Upper lobe of left lung (tissue), 6 donors: ENCODE measurements around the gene ACTR3C. TPM values are rescaled to one million over a fixed set of nuclear protein-coding genes. Genes with fewer than 3 reads are reported as not detected.
"Not testable (repeated sequence)": the region's sequence is repeated elsewhere in the genome, so short reads cannot be mapped to it uniquely, and the experiment has no call there.

Experiments
- ATAC-seq, 2 donors: fragments of 200-7000 bp; cut with Tn5 transposase; one replicate each; pipeline ENCODE4 v1.9.1; 2022; ENCODE audit warnings: mild to moderate bottlenecking in 2 of 2, moderate library complexity in 2 of 2; ENCODE audit not compliant: low FRiP score in 2 of 2
- DNase-seq, 2 donors: peaks; one replicate each; pipeline ENCODE4 v3.0.0-alpha.2; 2019 to 2020
- H3K27ac ChIP-seq, 4 donors: fragments of 200-600 bp; sonication (generic); one replicate each; pipeline ENCODE4 v1.5.1; 2016 to 2019
- H3K27me3 ChIP-seq, 4 donors: fragments of 200-600 bp; sonication (generic); one replicate each; pipeline ENCODE4 v1.5.1; 2017 to 2019
- H3K36me3 ChIP-seq, 4 donors: fragments of 200-600 bp; sonication (generic); one replicate each; pipeline ENCODE4 v1.5.1; 2016 to 2019
- H3K4me1 ChIP-seq, 4 donors: fragments of 200-600 bp; sonication (generic); one replicate each; pipeline ENCODE4 v1.5.1; 2018 to 2019
- H3K4me3 ChIP-seq, 4 donors: fragments of 200-600 bp; sonication (generic); one replicate each; pipeline ENCODE4 v1.5.1; 2017 to 2019; ENCODE audit warnings: mild to moderate bottlenecking in 2 of 4, moderate library complexity in 1 of 4
- H3K9me3 ChIP-seq, 4 donors: fragments of 200-600 bp; sonication (generic); one replicate each; pipeline ENCODE4 v1.5.1; 2018 to 2019
- CTCF ChIP-seq, 6 experiments: fragments of 450-650 bp in 4 of 6; fragments of 200-600 bp in 2 of 6; sonication (generic) in 2 of 6; IDR thresholded peaks; one replicate each; pipeline ENCODE4 v1.5.1; 2016 to 2019; ENCODE audit warnings: antibody characterized with exemption in 6 of 6
- EP300 ChIP-seq, 4 donors: sonication (generic); formaldehyde crosslinking; IDR thresholded peaks; one replicate each; pipeline ENCODE4 v1.5.1; 2017; ENCODE audit warnings: antibody characterized with exemption in 4 of 4, control low read depth in 2 of 4
- POLR2A ChIP-seq, 4 donors: fragments of 450-650 bp; IDR thresholded peaks; one replicate each; pipeline ENCODE4 v1.5.1; 2016 to 2017; ENCODE audit warnings: antibody characterized with exemption in 4 of 4, mild to moderate bottlenecking in 2 of 4
- POLR2AphosphoS5 ChIP-seq, 2 donors: sonication (generic); formaldehyde crosslinking; IDR thresholded peaks; one replicate each; pipeline ENCODE4 v1.5.1; 2017; ENCODE audit warnings: antibody characterized with exemption in 2 of 2
- WGBS, 2 donors: methylation state at CpG; one replicate each; pipeline ENCODE4 v1.1.5; 2017 to 2018; 5-methylcytosine and 5-hydroxymethylcytosine counted together
- total RNA-seq, 6 donors: library from RNA; depleted of rRNA in 4 of 6; stranded (reverse); fragments of >200 nt in 4 of 6; gene quantifications; one replicate each; pipeline versions ENCODE4 v1.1.0 to v1.2.1, GENCODE V29; 2016 to 2021
- donor health status: DM: no; HTN: no; CAD: no; lungs with moderate emphysema.
- donor health status: DM: no; HTN: yes; CAD: no; lungs with severe emphysema.

ACTR3C gene
- total RNA-seq, 6 donors from 2014 or later = 12.1 to 123 (median 24.1) TPM

GRCh38 chr7:150322114-150322832 lies 1.1 kb downstream of the ACTR3C start:
- H3K36me3 ChIP-seq = no peaks in the 10 kb centered on the region
- H3K27me3 ChIP-seq = no peaks in the 10 kb centered on the region
- no peaks in the 10 kb centered on the region for H3K9me3 ChIP-seq
- peaks cover 20 to 43% (median 37%) of the 10 kb centered on the region in 4 donors for H3K4me1 ChIP-seq
- H3K27ac ChIP-seq = peak overlapping the region; percentile 89 to 95 (median 91)
- peak overlapping the region; percentile 42 to 77 (median 62) for H3K4me3 ChIP-seq
- TF ChIP-seq POLR2A (IDR thresholded peaks at IDR 0.05) (no peak), CTCF (IDR thresholded peaks at IDR 0.05) (no peak), EP300 (IDR thresholded peaks at IDR 0.05) (no peak), POLR2AphosphoS5 (IDR thresholded peaks at IDR 0.05) (no peak)
- 54 to 69% methylated on average over 4 of the region's 4 CpGs for WGBS, 2 donors
- ATAC-seq (no peak), DNase-seq (no peak)

- Histone ChIP-seq H3K27me3 (no peaks in the 10 kb centered on the region), H3K4me3 (peak overlapping the region in 1 of 4 donors; percentile 76), H3K27ac (peak overlapping the region in 3 of 4 donors; percentile 6 to 90 (median 13)), H3K36me3 (no peaks in the 10 kb centered on the region), H3K9me3 (no peaks in the 10 kb centered on the region), H3K4me1 (peaks cover 20 to 43% (median 37%) of the 10 kb centered on the region in 4 donors)
- 95 to 100% methylated on average over 3 of the region's 3 CpGs for WGBS, 2 donors
- no peak for DNase-seq
- TF ChIP-seq POLR2A (IDR thresholded peaks at IDR 0.05) (no peak), CTCF (IDR thresholded peaks at IDR 0.05) (no peak), POLR2AphosphoS5 (IDR thresholded peaks at IDR 0.05) (no peak), EP300 (IDR thresholded peaks at IDR 0.05) (no peak)
- no peak for ATAC-seq
Observed at GRCh38 chr7:150321788-150322113, 1.6 kb downstream of the ACTR3C start.

- no peak overlapping the region for H3K4me3 ChIP-seq
- peak overlapping the region in 1 of 4 donors; percentile 6 for H3K27ac ChIP-seq
- H3K36me3 ChIP-seq = no peaks in the 10 kb centered on the region
- 64 to 69% methylated on average over 7 of the region's 7 CpGs for WGBS, 2 donors
- H3K9me3 ChIP-seq = no peaks in the 10 kb centered on the region
- ATAC-seq (peak in 1 of 2 donors; percentile 80), DNase-seq (no peak)
- no peak for TF ChIP-seq POLR2AphosphoS5 (IDR thresholded peaks at IDR 0.05)
- no peak for TF ChIP-seq CTCF (IDR thresholded peaks at IDR 0.05)
- TF ChIP-seq EP300 (IDR thresholded peaks at IDR 0.05) = no peak
- TF ChIP-seq POLR2A (IDR thresholded peaks at IDR 0.05) = no peak
- H3K27me3 ChIP-seq = no peaks in the 10 kb centered on the region
- H3K4me1 ChIP-seq = peaks cover 7 to 22% (median 16%) of the 10 kb centered on the region in 4 donors
Observed at GRCh38 chr7:150317748-150318444, 5.4 kb downstream of the ACTR3C start.

- peaks cover 0 to 13% (median 9%) of the 10 kb centered on the region in 4 donors for H3K4me1 ChIP-seq
- 69 to 74% methylated on average over 6 of the region's 6 CpGs for WGBS, 2 donors
- not testable (repeated sequence) for H3K36me3 ChIP-seq, H3K27me3 ChIP-seq, H3K9me3 ChIP-seq, DNase-seq, H3K4me3 ChIP-seq, ATAC-seq
- H3K27ac ChIP-seq = peak overlapping the region in 1 of 4 donors; percentile 6
Observed at GRCh38 chr7:150316987-150317386, 6.4 kb downstream of the ACTR3C start.

- 94 to 97% methylated on average over 5 of the region's 5 CpGs for WGBS, 2 donors
- DNase-seq (no peak), ATAC-seq (no peak)
- Histone ChIP-seq H3K27me3 (no peaks in the 10 kb centered on the region), H3K4me1 (no peaks in the 10 kb centered on the region), H3K36me3 (no peaks in the 10 kb centered on the region), H3K9me3 (no peaks in the 10 kb centered on the region), H3K4me3 (no peak overlapping the region), H3K27ac (no peak overlapping the region)
- TF ChIP-seq POLR2A (IDR thresholded peaks at IDR 0.05) (no peak), EP300 (IDR thresholded peaks at IDR 0.05) (no peak), POLR2AphosphoS5 (IDR thresholded peaks at IDR 0.05) (no peak), CTCF (IDR thresholded peaks at IDR 0.05) (no peak)
Observed at GRCh38 chr7:150314639-150315239, 8.6 kb downstream of the ACTR3C start.
